ENCODE results near the gene AMPD3. TPM values are rescaled to one million over a fixed set of nuclear protein-coding genes. Genes with fewer than 3 reads are reported as not detected.

AMPD3 gene
- total RNA-seq = 10 to 100 TPM in 2 of 4 donors, 1 to 10 TPM in 2; 8.7 to 15.2 (median 9.8) TPM

DNA sequence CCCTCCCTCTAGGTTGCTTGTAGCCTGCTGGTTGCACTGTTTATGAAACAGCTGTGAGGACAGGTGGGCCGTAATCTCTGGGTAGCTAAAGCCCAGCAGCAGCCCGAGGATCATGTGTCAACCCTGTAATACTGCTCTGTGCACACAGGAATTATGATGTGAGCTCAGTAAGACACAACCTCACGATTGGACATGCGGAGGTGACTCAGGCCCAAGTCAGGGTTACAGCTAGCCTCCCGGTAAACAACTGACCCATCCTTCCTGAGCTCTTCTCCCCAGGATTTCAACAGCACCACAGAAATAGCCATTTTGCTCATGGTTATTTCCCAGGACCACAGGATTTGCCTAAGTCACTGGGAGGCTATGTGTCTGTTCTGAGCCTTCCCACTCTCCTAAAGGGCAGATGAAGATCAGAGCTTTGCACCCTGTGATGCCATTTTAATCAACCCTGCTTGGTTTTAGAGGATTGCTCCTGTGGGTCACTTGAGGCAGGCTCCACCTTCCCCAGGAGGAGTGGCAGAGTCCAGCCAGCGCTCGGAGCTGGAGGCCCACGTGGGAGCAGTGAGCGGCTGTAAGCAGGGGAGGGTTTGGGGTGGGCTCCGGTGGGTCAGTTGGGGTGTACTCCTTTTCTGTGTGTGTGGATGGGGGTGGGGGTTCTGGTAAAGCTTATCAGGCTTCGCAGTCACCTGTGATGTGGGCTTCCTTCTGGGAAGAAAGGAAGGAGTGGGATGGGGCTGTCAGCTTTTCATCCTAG lies at the start of gene AMPD3:
Gene AMPD3, plus strand, starts transcription at position 387 of the 754 bp plus-strand sequence. CDS start 6,256 bp downstream, outside the sequence.
- H3K36me3 ChIP-seq = no peaks in the 10 kb centered on the region
- TF ChIP-seq, protein P1, sequence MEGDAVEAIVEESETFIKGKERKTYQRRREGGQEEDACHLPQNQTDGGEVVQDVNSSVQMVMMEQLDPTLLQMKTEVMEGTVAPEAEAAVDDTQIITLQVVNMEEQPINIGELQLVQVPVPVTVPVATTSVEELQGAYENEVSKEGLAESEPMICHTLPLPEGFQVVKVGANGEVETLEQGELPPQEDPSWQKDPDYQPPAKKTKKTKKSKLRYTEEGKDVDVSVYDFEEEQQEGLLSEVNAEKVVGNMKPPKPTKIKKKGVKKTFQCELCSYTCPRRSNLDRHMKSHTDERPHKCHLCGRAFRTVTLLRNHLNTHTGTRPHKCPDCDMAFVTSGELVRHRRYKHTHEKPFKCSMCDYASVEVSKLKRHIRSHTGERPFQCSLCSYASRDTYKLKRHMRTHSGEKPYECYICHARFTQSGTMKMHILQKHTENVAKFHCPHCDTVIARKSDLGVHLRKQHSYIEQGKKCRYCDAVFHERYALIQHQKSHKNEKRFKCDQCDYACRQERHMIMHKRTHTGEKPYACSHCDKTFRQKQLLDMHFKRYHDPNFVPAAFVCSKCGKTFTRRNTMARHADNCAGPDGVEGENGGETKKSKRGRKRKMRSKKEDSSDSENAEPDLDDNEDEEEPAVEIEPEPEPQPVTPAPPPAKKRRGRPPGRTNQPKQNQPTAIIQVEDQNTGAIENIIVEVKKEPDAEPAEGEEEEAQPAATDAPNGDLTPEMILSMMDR (IDR thresholded peaks at IDR 0.05) = no peak
- TF ChIP-seq POLR2A (IDR thresholded peaks at IDR 0.05) = no peak
- peak within 1 kb of the TSS; percentile 66 to 80 (median 68) for H3K27ac ChIP-seq
- H3K27me3 ChIP-seq = peaks cover 0 to 30% (median 0%) of the 10 kb centered on the region in 4 donors
- intact Hi-C loops (cut with DNase I) = no loop called here
- H3K9me3 ChIP-seq = no peaks in the 10 kb centered on the region
- 32 to 44% methylated on average over 5 to 7 of the region's 11 CpGs for WGBS, 2 donors
- DNase-seq = no peak
- peaks cover 21 to 74% (median 41%) of the 10 kb centered on the region in 3 donors for H3K4me1 ChIP-seq
- peak within 1 kb of the TSS in 3 of 4 donors; percentile 26 to 56 (median 36) for H3K4me3 ChIP-seq

DNA sequence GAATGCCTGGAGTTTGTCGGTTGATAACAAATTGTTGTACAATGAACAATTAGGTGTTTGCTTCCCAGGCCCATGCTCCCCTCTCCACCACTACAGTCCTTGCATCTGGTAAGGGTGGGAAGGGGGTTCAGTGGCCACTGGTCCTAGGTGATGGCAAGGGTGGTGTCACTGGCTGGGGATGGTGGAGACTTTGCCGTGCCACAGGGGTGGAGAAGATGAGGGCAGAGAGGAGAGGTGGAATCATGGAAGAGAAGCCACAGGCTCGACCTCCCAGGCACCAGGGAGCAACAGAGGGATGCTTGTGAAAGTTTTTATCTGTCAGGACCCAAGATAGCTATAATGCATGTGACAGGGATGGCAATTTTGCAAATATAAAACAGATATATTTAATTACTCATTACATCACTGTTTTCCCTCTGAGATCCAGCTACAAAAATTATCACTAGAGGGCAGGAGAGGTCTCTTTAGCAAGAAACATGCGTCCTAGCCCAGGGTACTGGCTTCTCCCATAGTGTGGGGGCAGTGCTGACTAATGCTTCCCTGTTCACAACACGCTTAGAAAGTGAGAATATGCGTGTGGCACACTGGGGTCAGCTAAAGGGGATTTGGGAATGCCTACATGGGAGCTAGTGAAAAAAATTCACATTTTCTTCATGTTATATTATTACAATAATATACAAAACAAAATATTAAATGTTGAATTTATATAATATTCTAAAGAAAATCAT lies 49.0 kb upstream of the AMPD3 start:
- Histone ChIP-seq H3K4me1 (peaks cover 14 to 32% (median 14%) of the 10 kb centered on the region in 3 donors), H3K27me3 (no peaks in the 10 kb centered on the region)
- intact Hi-C loops (cut with DNase I) = loop anchor here (5.0 to 10.0 kb wide), 2 partner anchors 249 to 331 kb away; no protein-coding TSS in a partner anchor

DNA sequence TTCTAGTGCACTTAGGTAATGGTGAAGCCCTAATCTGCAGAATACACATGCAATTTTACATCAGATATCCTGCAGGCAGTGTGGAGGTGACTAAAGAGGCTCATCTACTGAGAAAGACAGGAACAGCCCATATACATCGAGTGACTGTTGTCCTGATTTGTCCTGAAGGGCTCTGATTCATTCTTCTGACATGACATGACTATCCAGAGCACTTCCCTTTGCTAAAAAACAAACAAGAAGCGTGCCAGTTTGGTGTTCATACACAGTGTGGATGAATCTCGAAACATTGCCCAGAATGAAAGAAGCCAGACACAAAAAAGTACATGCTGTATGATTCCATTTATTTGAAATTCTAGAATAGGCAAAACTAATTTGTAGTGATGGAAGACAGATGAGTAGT lies 48.0 kb upstream of the AMPD3 start:
- WGBS, 2 donors = 19% methylated on average over 3 of the region's 3 CpGs
- no peak for DNase-seq
- Histone ChIP-seq H3K27me3 (no peaks in the 10 kb centered on the region), H3K9me3 (no peaks in the 10 kb centered on the region), H3K4me3 (no peak overlapping the region), H3K27ac (peak overlapping the region; percentile 61 to 79 (median 64)), H3K4me1 (peaks cover 14 to 38% (median 14%) of the 10 kb centered on the region in 3 donors), H3K36me3 (no peaks in the 10 kb centered on the region)
- TF ChIP-seq, protein P1 (IDR thresholded peaks at IDR 0.05) = no peak
- TF ChIP-seq POLR2A (IDR thresholded peaks at IDR 0.05) = no peak
- intact Hi-C loops (cut with DNase I) = loop anchor here (5.0 to 10.0 kb wide), 2 partner anchors 248 to 330 kb away; no protein-coding TSS in a partner anchor

More for the DNA sequence above, 49.0 kb upstream of the AMPD3 start:
- H3K4me3 ChIP-seq = no peak overlapping the region
- H3K9me3 ChIP-seq = no peaks in the 10 kb centered on the region
- no peaks in the 10 kb centered on the region for H3K36me3 ChIP-seq
- H3K27ac ChIP-seq = peak overlapping the region in 3 of 4 donors; percentile 62 to 79 (median 66)
- TF ChIP-seq, protein P1 (IDR thresholded peaks at IDR 0.05) = peak; percentile 62 to 85 (median 74)
- TF ChIP-seq POLR2A (IDR thresholded peaks at IDR 0.05) = no peak
- no peak for DNase-seq
- 22 to 33% methylated on average over 6 of the region's 6 CpGs for WGBS, 2 donors

DNA sequence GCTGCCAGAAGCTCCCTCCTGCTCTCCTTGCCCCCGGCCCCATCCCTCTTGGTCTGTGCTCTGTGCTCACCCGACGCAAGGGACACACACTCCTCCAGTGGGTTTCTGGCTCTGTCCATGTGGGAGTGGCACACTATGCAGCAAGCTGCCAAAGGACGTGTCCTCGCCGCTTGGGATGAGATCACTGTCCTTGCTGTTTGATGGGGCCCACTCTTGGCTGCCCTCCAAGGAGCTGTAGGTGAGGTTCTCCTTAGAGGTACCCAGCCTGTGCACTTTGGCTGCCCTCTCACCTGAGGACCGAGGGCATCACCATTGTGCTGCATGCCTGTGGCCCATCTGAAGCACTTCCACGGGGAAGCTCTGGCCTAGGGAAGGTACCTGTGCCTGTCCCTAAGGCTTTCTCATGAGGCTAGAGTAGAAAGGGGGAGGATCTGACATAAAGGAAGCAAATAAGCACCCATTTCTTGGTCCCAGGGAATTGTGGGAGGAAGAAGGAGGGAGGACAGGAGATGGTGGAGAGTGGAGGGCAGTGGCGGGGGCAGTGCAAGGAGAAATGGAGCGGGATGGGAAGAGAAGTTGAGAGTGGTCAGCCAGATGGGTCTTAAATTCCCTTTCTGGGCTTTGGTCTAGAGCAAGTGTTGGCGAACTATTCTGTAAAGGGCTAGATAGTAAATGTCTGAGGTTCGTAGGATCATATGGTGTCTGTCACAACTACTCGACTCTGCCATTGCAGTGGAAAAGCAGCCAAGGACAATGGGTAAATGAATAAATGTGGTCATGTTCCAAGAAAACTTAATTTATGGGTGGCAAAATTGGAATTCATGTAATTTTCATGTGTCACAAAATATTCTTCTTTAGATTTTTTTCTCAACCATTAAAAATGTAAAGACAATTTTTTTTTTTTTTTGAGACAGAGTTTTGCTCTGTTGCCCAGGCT lies 47.0 kb upstream of the AMPD3 start:
- TF ChIP-seq, protein P1 (IDR thresholded peaks at IDR 0.05) = no peak
- no peak for TF ChIP-seq POLR2A (IDR thresholded peaks at IDR 0.05)
- Histone ChIP-seq H3K27ac (peak overlapping the region in 3 of 4 donors; percentile 62 to 79 (median 66)), H3K9me3 (no peaks in the 10 kb centered on the region), H3K27me3 (no peaks in the 10 kb centered on the region), H3K4me3 (no peak overlapping the region), H3K36me3 (no peaks in the 10 kb centered on the region), H3K4me1 (peaks cover 14 to 48% (median 14%) of the 10 kb centered on the region in 3 donors)
- WGBS, 2 donors = 79 to 89% methylated on average over 8 to 11 of the region's 13 CpGs
- no peak for DNase-seq
- intact Hi-C loops (cut with DNase I) = loop anchor here (5.0 to 10.0 kb wide), 2 partner anchors 247 to 329 kb away; no protein-coding TSS in a partner anchor
